ENCODE measurements around the gene ARAP3. TPM values are rescaled to one million over a fixed set of nuclear protein-coding genes. Genes with fewer than 3 reads are reported as not detected.

The ARAP3 gene
- polyA plus RNA-seq, 1 donor (not counting 4 experiments of a cell fraction or from before 2014, with no cell fraction given) = 1.3 TPM

- Histone ChIP-seq H3K4me3 (ENCODE audit: control insufficient read depth in 2 of 3, extremely low read depth in 1 of 3, insufficient read depth in 2 of 3, low read depth in 1 of 3, low read length in 3 of 3) (peak within 1 kb of the TSS; percentile 84 to 97 (median 87)), H3K9me3 (ENCODE audit: control insufficient read depth, low read depth, low read length) (no peaks in the 10 kb centered on the region), H3K27ac (ENCODE audit: control insufficient read depth, insufficient read depth, low read length) (peak within 1 kb of the TSS; percentile 87), H3K36me3 (ENCODE audit: control insufficient read depth in 2 of 2, extremely low read depth in 1 of 2, insufficient read depth in 2 of 2, low read length in 2 of 2) (peaks cover 4 to 13% of the 10 kb centered on the region in 2 experiments), H3K9ac (ENCODE audit: control insufficient read depth, extremely low read depth, insufficient read depth, low read length) (peak within 1 kb of the TSS; percentile 93), H4K20me1 (ENCODE audit: control insufficient read depth, extremely low read depth, insufficient read depth, low read length) (peaks cover 7% of the 10 kb centered on the region), H3K79me2 (ENCODE audit: control insufficient read depth, insufficient read depth, low read length) (peaks cover 42% of the 10 kb centered on the region), H3K27me3 (ENCODE audit: control insufficient read depth, extremely low read depth, insufficient read depth, low read length) (no peaks in the 10 kb centered on the region), H3K9me1 (ENCODE audit: control insufficient read depth, extremely low read depth, insufficient read depth, low read length) (peaks cover 2% of the 10 kb centered on the region), H2AFZ (ENCODE audit: control insufficient read depth, low read length) (peak within 1 kb of the TSS; percentile 98), H3K4me2 (ENCODE audit: control insufficient read depth, extremely low read depth, insufficient read depth, low read depth, low read length) (peak within 1 kb of the TSS; percentile 100), H3K4me1 (ENCODE audit: control insufficient read depth, extremely low read depth, insufficient read depth, low read length) (peaks cover 19% of the 10 kb centered on the region)
- FAIRE-seq (no peak), DNase-seq (ENCODE audit: low read depth, low spot score) (no peak)
- no peak for TF ChIP-seq CTCF (optimal IDR thresholded peaks at IDR 0.05 in 1 of 3, IDR thresholded peaks at IDR 0.05 in 1 of 3, conservative IDR thresholded peaks at IDR 0.05 in 1 of 3; ENCODE audit: extremely low read depth in 1 of 3, insufficient read depth in 2 of 3, low read length in 3 of 3)
- TF ChIP-seq EZH2 (IDR thresholded peaks at IDR 0.05; ENCODE audit: low read length) = no peak
- dilution Hi-C loops (cut with MboI; ENCODE audit: extremely low pct_ligation_motif_present, low sequenced_read_pairs) = no loop called here
Observed at GRCh38 chr5:141636413-141637122, 45.5 kb downstream of the ARAP3 start, which contains the start of the genes HDAC3 and RELL2. Gene HDAC3, minus strand, starts transcription at chr5:141636849. Its CDS starts 59 bp downstream, at chr5:141636790. Gene RELL2, plus strand, starts transcription at chr5:141636997. Its CDS starts 1,229 bp downstream, at chr5:141638226.

GRCh38 chr5:141636106-141636412 lies 46.0 kb downstream of the ARAP3 start:
- Histone ChIP-seq H2AFZ (ENCODE audit: control insufficient read depth, low read length) (peak overlapping the region; percentile 98), H3K27me3 (ENCODE audit: control insufficient read depth, extremely low read depth, insufficient read depth, low read length) (no peaks in the 10 kb centered on the region), H3K9me1 (ENCODE audit: control insufficient read depth, extremely low read depth, insufficient read depth, low read length) (no peaks in the 10 kb centered on the region), H3K79me2 (ENCODE audit: control insufficient read depth, insufficient read depth, low read length) (peaks cover 45% of the 10 kb centered on the region), H3K9ac (ENCODE audit: control insufficient read depth, extremely low read depth, insufficient read depth, low read length) (peak overlapping the region; percentile 93), H3K4me3 (ENCODE audit: control insufficient read depth in 2 of 3, extremely low read depth in 1 of 3, insufficient read depth in 2 of 3, low read depth in 1 of 3, low read length in 3 of 3) (peak overlapping the region; percentile 84 to 97 (median 87)), H3K9me3 (ENCODE audit: control insufficient read depth, low read depth, low read length) (no peaks in the 10 kb centered on the region), H3K4me1 (ENCODE audit: control insufficient read depth, extremely low read depth, insufficient read depth, low read length) (peaks cover 14% of the 10 kb centered on the region), H3K36me3 (ENCODE audit: control insufficient read depth in 2 of 2, extremely low read depth in 1 of 2, insufficient read depth in 2 of 2, low read length in 2 of 2) (peaks cover 4 to 9% of the 10 kb centered on the region in 2 experiments), H3K27ac (ENCODE audit: control insufficient read depth, insufficient read depth, low read length) (peak overlapping the region; percentile 87), H3K4me2 (ENCODE audit: control insufficient read depth, extremely low read depth, insufficient read depth, low read depth, low read length) (peak overlapping the region; percentile 100), H4K20me1 (ENCODE audit: control insufficient read depth, extremely low read depth, insufficient read depth, low read length) (peaks cover 4% of the 10 kb centered on the region)
- no peak for TF ChIP-seq CTCF (optimal IDR thresholded peaks at IDR 0.05 in 1 of 3, IDR thresholded peaks at IDR 0.05 in 1 of 3, conservative IDR thresholded peaks at IDR 0.05 in 1 of 3; ENCODE audit: extremely low read depth in 1 of 3, insufficient read depth in 2 of 3, low read length in 3 of 3)
- no peak for TF ChIP-seq EZH2 (IDR thresholded peaks at IDR 0.05; ENCODE audit: low read length)
- DNase-seq (ENCODE audit: low read depth, low spot score) (no peak), FAIRE-seq (no peak)
- dilution Hi-C loops (cut with MboI; ENCODE audit: extremely low pct_ligation_motif_present, low sequenced_read_pairs) = no loop called here

All from keratinocyte (primary cell).